Stimulated activated CD4-positive, alpha-beta T cell treated with anti-CD3 and anti-CD28 coated beads, TNF-alpha, amount 100 ng/mL, for 4 hours (primary cell): ENCODE data around the gene CACNA2D1.
"Not testable (repeated sequence)": the region's sequence is repeated elsewhere in the genome, so short reads cannot be mapped to it uniquely, and the experiment has no call there.

ENCODE experiments used
- DNase-seq, 3 experiments: peaks; one replicate each; pipeline ENCODE4 v3.0.0-alpha.2; 2020; ENCODE audit warnings: low read depth in 3 of 3

CACNA2D1 gene

GRCh38 chr7:82172017-82172416 is 271.6 kb downstream of the CACNA2D1 start:
- no peak for DNase-seq

DNA sequence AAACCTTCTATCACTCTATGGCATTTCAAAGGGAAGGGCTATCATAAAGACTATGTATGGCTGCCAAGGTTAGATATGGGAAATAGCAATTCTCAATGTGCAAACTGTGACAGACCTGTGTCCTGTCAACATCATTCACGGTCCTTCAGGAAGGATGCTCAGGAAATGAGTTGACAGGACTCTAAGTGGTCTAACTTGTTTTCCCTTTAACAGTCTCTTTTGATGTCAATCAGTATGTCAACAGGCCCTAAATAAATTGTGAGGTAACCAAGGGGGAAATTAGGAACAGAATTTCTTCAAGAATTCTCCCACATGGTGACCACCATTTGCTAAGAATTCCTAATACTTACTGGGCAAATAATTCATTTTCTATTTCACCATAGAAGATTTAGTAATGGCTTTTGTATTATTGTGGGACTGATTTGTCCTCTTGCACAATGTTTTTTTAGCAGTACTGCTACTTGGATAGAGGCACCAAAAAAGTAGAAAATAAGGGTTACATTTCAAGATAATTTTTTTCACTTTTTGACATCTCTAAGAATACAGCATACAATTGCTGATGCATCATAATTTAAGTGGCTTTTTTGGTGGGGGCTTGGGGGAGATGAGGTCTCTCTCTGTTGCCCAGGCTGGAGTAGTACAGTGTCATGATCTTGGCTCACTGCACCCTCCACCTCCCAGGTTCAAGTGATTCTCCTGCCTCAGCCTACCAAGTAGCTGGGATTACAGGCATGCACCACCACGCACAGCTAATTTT is 275.8 kb downstream of the CACNA2D1 start:
- DNase-seq = no peak

- no peak for DNase-seq
These were observed 277.1 kb downstream of the CACNA2D1 start for GRCh38 chr7:82166260-82167015.

GRCh38 chr7:82164813-82165212 is 278.8 kb downstream of the CACNA2D1 start:
- DNase-seq = no peak

GRCh38 chr7:82164410-82164809 is 279.2 kb downstream of the CACNA2D1 start:
- no peak for DNase-seq

GRCh38 chr7:82163586-82163985 is 280.0 kb downstream of the CACNA2D1 start:
- no peak for DNase-seq

DNA sequence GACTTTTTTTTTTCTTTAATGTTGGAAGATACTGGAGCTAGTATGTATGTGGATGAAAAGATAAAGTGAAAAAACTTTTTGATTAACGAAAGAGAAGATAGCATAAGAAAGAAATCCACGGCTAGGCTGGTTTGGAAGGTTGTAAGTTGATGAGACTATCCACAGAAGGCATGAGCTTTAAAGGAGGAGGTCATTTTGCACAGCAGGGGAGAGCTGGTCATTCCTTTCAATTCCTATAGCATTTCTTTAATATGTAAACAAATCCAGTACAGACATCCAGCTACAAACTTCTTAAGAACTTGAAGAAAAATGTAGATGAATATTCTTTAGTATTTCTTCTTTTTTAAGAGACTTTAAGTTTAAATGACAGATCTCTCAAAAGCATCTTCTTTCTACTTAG is 281.3 kb downstream of the CACNA2D1 start:
- DNase-seq = no peak

DNA sequence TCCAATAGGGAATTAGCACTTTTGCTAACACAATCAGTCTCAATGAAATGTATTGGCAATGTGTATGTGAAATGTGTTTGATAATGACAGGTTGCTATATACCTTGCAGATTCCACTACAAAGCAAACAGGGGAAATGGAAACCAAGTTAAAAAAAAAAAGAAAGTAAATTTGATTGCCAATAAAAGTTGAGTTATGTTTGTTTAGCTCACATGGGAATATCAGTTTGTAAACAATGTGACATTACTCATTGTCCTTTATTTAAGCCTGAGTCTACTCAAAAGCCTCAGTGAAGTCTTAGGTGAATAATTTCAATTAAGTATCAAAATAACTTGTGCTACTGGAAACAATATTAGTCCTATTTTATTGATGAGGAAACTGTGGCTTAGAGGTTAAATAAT is 285.2 kb downstream of the CACNA2D1 start:
- DNase-seq = no peak

DNA sequence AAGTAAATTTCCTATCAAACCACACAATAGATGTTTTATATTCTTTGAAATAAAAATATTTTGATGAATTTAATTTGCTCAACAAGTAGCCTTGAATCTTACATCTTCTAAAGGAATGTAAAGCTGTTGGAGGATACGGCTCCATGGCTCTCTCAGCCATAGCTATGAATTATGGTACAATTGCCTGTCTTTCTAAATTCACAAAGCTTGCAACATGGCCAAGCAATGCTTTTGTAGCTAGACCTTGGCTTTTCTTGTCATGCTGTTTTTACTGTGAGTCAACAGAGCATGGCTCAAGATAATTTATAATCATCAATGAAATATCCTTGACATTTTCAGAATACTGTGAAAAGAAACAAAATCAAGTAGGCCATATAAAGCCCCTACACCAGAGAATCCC is 286.7 kb downstream of the CACNA2D1 start:
- no peak for DNase-seq

DNA sequence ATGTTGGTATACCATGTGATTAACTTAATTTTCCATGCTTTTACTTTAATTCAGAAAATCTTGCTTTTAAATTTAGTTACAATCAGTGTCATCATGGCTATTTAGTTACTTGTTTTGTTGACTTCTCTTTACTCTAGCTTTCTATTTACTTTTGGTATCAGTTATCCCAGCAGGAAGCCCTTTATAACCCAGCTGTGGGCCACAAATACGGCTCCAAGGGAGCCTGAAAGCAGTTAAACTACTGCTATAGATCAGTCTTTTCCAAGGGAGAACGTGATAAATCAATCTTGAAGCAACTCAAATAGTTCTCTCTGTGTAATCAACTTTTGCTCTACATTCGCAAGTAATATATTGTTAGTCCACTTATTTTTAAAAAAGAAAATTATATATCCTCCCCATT is 287.4 kb downstream of the CACNA2D1 start:
- no peak for DNase-seq

DNA sequence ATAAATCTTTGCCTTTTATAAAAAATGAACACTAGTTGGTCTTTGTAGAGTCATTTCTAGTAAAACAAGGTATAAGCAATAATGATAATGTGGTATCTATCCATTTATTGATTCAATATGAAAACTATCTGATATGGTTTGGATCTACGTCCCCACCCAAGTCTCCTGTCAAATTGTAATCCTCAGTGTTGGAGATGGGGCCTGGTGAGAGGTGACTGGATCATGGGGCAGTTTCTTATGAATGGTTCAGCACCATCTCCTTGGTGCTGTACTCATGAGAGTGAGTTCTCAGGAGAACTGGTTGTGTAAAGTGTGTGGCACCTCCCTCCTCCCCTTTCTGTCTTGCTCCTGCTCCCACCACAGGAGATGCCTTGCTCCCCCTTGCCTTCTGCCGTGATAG is 288.8 kb downstream of the CACNA2D1 start:
- DNase-seq = no peak

DNA sequence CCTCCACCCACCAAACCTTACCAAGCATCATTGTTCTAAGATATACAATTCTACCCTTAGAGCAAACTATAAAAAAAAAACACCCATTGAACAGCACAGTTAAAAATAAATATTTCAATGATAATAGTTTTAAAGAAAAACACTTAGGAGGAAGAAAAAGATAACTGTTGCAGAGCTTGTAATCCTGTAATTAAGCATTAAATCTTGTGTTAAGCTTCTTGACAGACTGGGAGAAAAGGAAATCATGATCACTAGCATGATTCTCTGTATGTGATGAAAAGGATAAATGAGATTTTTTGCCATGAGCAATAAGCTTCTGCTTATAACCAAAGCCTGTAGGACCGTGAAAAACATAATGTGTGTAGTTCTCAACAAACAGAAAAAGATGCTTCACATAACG is 289.8 kb downstream of the CACNA2D1 start:
- DNase-seq = no peak

DNA sequence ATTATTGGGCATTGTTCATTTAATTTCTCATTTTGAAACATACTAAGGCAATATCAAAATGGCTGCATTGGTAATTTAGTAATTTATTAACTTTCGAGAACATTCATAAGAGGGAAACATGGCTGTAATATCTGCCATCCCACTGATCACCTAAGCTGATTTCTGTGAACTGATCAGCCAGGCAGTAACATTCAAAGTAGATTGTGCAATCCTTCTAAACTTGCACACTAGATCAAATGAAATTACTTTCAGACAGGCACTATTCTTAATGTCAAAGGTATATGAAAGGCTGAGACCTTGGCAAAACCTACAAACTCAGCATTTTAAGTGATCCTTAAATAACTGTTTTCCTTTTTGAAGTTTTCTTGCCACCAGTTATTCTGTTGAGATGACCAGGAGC is 290.7 kb downstream of the CACNA2D1 start:
- no peak for DNase-seq

- DNase-seq = no peak
These were observed 297.1 kb downstream of the CACNA2D1 start for GRCh38 chr7:82146491-82146890.

DNA sequence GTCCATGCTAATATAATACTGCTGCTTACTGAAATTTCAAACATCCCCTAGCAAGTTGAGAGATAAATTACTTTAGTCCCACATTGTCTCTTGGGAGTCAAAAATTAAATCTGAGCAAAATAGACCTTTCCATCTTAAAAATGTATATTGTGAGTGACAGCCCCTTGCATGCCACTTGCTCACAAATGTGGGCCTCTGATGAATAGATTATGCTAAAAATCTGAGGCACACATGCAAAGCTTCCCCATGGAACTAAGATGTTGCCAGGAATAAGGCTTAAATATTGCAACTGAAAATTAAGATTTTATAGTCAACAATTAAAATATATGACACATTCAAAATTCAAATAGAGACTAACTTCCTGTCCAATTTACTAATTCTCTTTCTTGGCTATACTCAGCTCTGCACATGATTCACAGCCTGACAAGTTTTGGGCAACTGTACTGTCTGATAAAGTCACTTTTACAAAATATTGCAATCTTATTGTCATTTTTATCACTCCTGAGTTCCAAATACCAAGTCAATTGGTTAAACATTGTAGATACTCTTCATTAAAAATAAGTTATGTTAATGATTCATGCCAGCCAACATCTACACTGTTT is 301.2 kb downstream of the CACNA2D1 start:
- no peak for DNase-seq

GRCh38 chr7:82141427-82141826 is 302.1 kb downstream of the CACNA2D1 start:
- no peak for DNase-seq

- not testable (repeated sequence) for DNase-seq
These were observed 303.0 kb downstream of the CACNA2D1 start for GRCh38 chr7:82140608-82141007.

GRCh38 chr7:82131215-82131614 is 312.4 kb downstream of the CACNA2D1 start:
- DNase-seq = no peak

- DNase-seq = no peak
These were observed 314.5 kb downstream of the CACNA2D1 start for GRCh38 chr7:82129091-82129490.

GRCh38 chr7:82128546-82128945 is 315.0 kb downstream of the CACNA2D1 start:
- DNase-seq = no peak

DNA sequence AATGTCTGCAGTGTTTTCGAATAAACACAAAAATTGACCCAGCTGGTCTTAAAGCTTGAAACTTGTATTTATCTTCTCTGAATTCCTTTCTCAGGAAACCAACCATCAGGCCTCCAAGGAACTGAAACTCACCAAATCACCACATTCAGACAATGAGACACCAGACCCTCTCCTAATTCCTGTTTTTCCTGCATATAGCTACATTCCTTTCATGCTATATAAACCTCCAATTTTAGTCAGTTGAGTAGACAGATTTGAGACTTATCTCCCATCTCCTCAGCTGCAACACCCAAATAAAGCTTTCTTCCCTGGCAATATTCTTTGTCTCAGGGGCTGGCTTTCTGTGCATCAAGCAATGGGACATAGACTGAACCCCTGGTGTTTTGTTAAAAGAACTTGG is 317.0 kb downstream of the CACNA2D1 start:
- no peak for DNase-seq

- DNase-seq = no peak
These were observed 319.1 kb downstream of the CACNA2D1 start for GRCh38 chr7:82124445-82124844.

GRCh38 chr7:82122275-82122674 is 321.3 kb downstream of the CACNA2D1 start:
- no peak for DNase-seq
